Osteoblast (primary cell): ENCODE data around the gene SH2B2. TPM values are rescaled to one million over a fixed set of nuclear protein-coding genes. Genes with fewer than 3 reads are reported as not detected.

Experiments
- DNase-seq: peaks from one replicate; pipeline ENCODE4 v3.0.0; 2011; ENCODE audit warnings: low spot score, mixed read lengths; ENCODE audit not compliant: insufficient read length; ENCODE audit errors: missing footprints
- H2AFZ ChIP-seq: 2 replicates; pipeline ENCODE4 v1.6.0; 2011; ENCODE audit warnings: mild to moderate bottlenecking, low read length
- H3K27ac ChIP-seq: 2 replicates; pipeline ENCODE4 v1.5.1; 2011; ENCODE audit warnings: mild to moderate bottlenecking, low read depth, low read length, moderate library complexity
- H3K27me3 ChIP-seq: 2 replicates; pipeline ENCODE4 v1.6.0; 2012; ENCODE audit warnings: mild to moderate bottlenecking, control low read depth, inconsistent platforms, low read length, moderate library complexity; ENCODE audit not compliant: insufficient read depth
- H3K36me3 ChIP-seq: 2 replicates; pipeline ENCODE4 v1.5.1; 2011; ENCODE audit warnings: mild to moderate bottlenecking, low read length, control low read depth, moderate library complexity; ENCODE audit not compliant: insufficient read depth
- H3K4me1 ChIP-seq: 2 replicates; pipeline ENCODE4 v1.5.1; 2011; ENCODE audit warnings: mild to moderate bottlenecking, low read length, control low read depth, moderate library complexity; ENCODE audit not compliant: insufficient read depth
- H3K4me2 ChIP-seq: 2 replicates; pipeline ENCODE4 v1.6.0; 2011; ENCODE audit warnings: mild to moderate bottlenecking, low read length; ENCODE audit not compliant: insufficient read depth
- H3K4me3 ChIP-seq: fragments of 200-600 bp; sonication (generic); 3 replicates; pipeline ENCODE4 v1.5.1; 2012; ENCODE audit warnings: mild to moderate bottlenecking, low read length, inconsistent platforms; ENCODE audit not compliant: insufficient read depth
- H3K79me2 ChIP-seq: 2 replicates; pipeline ENCODE4 v1.6.0; 2012; ENCODE audit warnings: mild to moderate bottlenecking, low read length, control low read depth, inconsistent platforms; ENCODE audit not compliant: insufficient read depth
- H3K9me3 ChIP-seq: 2 replicates; pipeline ENCODE4 v1.5.1; 2011; ENCODE audit warnings: low read depth, low read length, control low read depth
- H4K20me1 ChIP-seq: 2 replicates; pipeline ENCODE4 v1.6.0; 2012; ENCODE audit warnings: mild to moderate bottlenecking, low read length, control low read depth; ENCODE audit not compliant: insufficient read depth
- CTCF ChIP-seq: IDR thresholded peaks from 2 replicates; pipeline ENCODE4 v1.5.1; 2011; ENCODE audit warnings: mild to moderate bottlenecking, low read depth, low read length, moderate library complexity; ENCODE audit errors: extremely low read depth
- total RNA-seq: library from RNA; depleted of rRNA; stranded (reverse); fragments of >200 nt; gene quantifications from 2 replicates; pipeline ENCODE4 v1.2.3, GENCODE V29; 2012

Gene SH2B2
- total RNA-seq, 1 donor: 2.2 TPM

- H3K27ac ChIP-seq: no peak overlapping the region
- no peaks in the 10 kb centered on the region for H3K79me2 ChIP-seq
- TF ChIP-seq CTCF: no peak
- H3K4me1 ChIP-seq: peaks cover 5% of the 10 kb centered on the region
- H2AFZ ChIP-seq: no peak overlapping the region
- H3K9me3 ChIP-seq: no peaks in the 10 kb centered on the region
- no peak overlapping the region for H3K4me2 ChIP-seq
- DNase-seq: peak; percentile 41
- H4K20me1 ChIP-seq: no peaks in the 10 kb centered on the region
- H3K4me3 ChIP-seq: no peak overlapping the region
- no peaks in the 10 kb centered on the region for H3K36me3 ChIP-seq
- H3K27me3 ChIP-seq: no peaks in the 10 kb centered on the region
These were observed 15.4 kb downstream of the SH2B2 start for GRCh38 chr7:102302025-102302424.

GRCh38 chr7:102303669-102304422 is 17.2 kb downstream of the SH2B2 start:
- Histone ChIP-seq H3K79me2 (no peaks in the 10 kb centered on the region), H2AFZ (no peak overlapping the region), H3K27me3 (no peaks in the 10 kb centered on the region), H3K9me3 (no peaks in the 10 kb centered on the region), H3K4me1 (peaks cover 11% of the 10 kb centered on the region), H4K20me1 (no peaks in the 10 kb centered on the region), H3K4me3 (no peak overlapping the region), H3K4me2 (no peak overlapping the region), H3K27ac (no peak overlapping the region), H3K36me3 (no peaks in the 10 kb centered on the region)
- peak; percentile 84 for DNase-seq
- no peak for TF ChIP-seq CTCF

GRCh38 chr7:102304668-102305067 is 18.0 kb downstream of the SH2B2 start:
- Histone ChIP-seq H3K4me1 (peaks cover 11% of the 10 kb centered on the region), H3K9me3 (no peaks in the 10 kb centered on the region), H3K79me2 (no peaks in the 10 kb centered on the region), H3K27ac (no peak overlapping the region), H3K36me3 (no peaks in the 10 kb centered on the region), H3K4me2 (no peak overlapping the region), H2AFZ (no peak overlapping the region), H3K27me3 (no peaks in the 10 kb centered on the region), H3K4me3 (no peak overlapping the region), H4K20me1 (no peaks in the 10 kb centered on the region)
- peak; percentile 71 for DNase-seq
- no peak for TF ChIP-seq CTCF

GRCh38 chr7:102305414-102306268 is 19.0 kb downstream of the SH2B2 start:
- H3K4me2 ChIP-seq: no peak overlapping the region
- no peaks in the 10 kb centered on the region for H3K9me3 ChIP-seq
- H4K20me1 ChIP-seq: no peaks in the 10 kb centered on the region
- no peaks in the 10 kb centered on the region for H3K36me3 ChIP-seq
- H3K27me3 ChIP-seq: no peaks in the 10 kb centered on the region
- no peak for DNase-seq
- H2AFZ ChIP-seq: no peak overlapping the region
- H3K79me2 ChIP-seq: no peaks in the 10 kb centered on the region
- peaks cover 11% of the 10 kb centered on the region for H3K4me1 ChIP-seq
- H3K27ac ChIP-seq: no peak overlapping the region
- H3K4me3 ChIP-seq: no peak overlapping the region
- TF ChIP-seq CTCF: no peak
